GM18511 (cell line): ENCODE results near the gene BMP15.

Source experiments
- ATAC-seq: cut with Tn5 transposase; IDR thresholded peaks from one replicate; pipeline ENCODE4 v1.9.1; 2021; ENCODE audit warnings: mild to moderate bottlenecking, moderate library complexity; ENCODE audit not compliant: unreplicated experiment

BMP15 gene

DNA sequence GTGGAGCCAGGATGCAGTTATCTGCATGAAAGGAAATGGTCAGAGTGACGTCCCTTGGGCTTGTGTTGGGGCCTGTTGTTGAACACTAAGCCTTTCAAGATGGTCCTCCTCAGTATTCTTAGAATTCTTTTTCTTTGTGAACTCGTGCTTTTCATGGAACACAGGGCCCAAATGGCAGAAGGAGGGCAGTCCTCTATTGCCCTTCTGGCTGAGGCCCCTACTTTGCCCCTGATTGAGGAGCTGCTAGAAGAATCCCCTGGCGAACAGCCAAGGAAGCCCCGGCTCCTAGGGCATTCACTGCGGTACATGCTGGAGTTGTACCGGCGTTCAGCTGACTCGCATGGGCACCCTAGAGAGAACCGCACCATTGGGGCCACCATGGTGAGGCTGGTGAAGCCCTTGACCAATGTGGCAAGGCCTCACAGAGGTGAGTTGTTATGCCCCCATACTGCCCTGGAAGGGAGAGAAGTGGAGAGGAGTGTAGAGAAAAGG, at the start of gene BMP15:
TSS of gene BMP15 (plus strand) at position 51 of the 492 bp plus-strand sequence. CDS start at position 100, 49 bp downstream.
- ATAC-seq, result no peak

DNA sequence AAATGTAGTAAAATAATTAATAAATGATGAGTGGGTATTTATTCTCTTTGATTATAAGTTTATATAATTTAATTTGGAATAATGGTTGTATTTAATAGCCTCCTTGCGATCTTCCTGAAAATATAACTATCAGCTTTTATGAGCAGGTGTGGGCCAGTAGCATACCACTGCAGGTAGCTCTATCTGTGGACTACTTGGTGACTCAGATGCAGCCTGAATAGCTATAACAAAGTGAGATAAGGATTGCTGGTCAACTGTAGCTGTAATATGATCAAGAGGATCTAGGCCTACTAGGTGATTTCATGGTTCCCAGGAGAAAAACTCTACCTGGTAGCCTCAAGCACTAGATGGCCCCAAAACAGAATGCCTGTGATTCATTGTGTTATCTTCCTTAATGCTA, 47.1 kb upstream of the BMP15 start:
- no peak for ATAC-seq

- ATAC-seq, result no peak
Observed at GRCh38 chrX:50865311-50865710, 45.2 kb upstream of the BMP15 start.

- ATAC-seq, result no peak
Observed at GRCh38 chrX:50871922-50872453, 38.5 kb upstream of the BMP15 start.

DNA sequence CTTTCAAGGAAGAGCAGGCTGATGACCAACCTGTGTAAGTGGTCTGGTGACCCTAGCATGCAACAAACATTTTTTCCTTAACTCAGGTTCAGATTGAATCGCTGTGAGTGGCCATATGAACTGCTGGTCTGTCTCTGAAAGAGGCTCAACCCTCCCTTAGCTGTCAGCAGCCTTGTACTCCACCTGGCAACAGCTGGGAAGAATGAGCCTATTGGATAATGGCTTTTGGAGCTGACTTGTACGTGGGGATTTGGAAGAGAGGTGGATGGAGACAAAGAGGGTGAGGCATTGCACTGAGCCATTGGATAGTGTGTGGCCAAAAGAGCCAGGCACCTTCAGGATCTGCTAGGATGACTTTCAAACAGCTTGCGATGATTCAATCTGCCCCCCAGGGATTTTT, 35.7 kb upstream of the BMP15 start:
- ATAC-seq, result no peak

DNA sequence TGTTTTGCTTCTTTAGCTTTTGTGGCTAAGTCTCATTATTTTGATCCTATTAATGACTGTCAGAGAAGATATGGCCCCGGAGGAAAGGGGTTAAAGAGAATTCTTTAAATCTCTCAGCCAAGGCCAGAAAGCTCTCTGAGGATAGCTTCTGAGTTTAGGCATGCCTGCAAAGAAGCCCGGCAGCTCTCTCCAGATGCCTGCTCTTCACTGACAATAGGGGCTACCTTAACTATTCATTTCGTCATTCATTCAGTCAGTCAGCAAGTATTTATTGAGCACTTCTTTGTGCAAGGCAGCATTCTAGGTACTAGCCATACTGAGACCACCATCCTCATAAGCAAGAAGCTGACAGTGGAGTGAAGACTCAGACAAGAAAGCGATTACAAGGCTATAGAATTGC, 34.0 kb upstream of the BMP15 start:
- ATAC-seq, result no peak

DNA sequence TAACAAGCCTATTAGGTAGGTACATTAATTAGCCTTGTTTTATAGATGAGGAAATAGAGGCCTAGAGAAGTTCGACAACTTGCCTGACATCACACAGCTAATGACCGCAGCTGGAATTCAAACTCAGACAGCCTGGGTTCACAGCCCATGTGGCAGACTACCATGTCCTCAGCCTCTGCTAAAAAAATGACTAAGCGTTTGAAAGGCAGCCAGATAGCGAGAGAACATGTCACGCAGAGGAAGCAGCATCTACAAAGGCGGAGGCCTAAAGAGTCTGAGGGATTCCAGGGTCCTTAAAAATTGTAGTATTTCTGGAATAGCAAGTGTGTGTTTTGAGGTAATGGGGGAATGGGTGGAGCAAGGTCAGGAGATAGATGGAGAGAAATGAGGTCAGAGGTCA, 33.2 kb upstream of the BMP15 start:
- no peak for ATAC-seq

- ATAC-seq, result no peak
Observed at GRCh38 chrX:50881028-50881427, 29.5 kb upstream of the BMP15 start.

DNA sequence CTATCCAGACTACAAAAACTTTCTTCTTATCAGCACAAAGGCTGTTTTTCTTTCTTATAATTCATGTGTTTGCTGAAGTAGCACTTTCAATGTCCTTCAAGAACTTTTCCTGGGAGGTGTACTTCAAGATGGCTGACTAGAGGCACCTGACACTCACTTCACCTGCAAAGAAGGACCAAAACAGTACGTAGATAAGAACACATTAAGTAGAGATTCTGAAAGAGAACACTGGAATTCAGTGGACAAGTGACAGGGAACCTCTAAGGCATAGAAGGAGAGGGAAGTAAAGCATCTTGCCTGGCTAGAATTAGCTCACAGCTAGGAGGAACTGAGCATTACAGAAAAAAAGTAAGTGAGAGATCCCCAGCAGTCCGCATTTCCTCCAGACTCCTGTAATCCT, 21.7 kb upstream of the BMP15 start:
- ATAC-seq, result no peak

DNA sequence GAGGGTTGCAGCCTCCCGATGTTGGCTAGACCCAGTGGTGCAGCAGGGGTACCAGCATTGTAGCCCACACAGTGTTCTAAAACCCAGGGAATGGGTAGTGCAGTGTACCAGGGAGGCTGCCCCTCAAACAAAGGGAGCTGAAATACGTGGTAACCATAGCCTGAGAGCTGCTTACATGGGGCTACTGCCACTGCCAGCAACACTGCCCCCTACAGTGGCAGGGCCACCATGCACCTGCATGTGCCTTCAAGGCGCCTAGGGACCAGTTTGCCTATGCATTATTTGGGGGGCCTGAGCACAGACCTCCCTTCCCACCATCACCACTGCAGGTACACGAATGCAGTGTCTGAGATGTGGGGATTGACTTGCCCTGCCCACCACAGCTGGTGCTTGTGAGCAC, 21.0 kb upstream of the BMP15 start:
- no peak for ATAC-seq

DNA sequence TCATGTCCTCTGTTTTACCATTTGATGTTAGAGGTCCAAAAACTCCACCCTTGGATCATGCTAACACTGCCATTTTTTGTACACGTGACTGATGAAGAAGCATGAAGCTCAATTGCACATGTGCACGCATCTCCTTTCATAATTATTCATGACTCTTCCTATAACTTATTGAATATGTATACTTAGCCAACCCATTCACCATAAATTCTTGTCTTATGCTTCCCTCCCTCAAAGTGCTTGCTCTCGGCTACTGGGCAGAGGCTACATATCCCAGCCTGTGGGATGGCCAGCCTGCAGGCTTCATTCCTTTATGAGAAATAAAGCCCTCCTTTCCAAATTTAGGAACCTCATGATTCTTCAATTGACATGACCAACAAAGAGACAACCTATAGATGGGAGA, 17.5 kb upstream of the BMP15 start:
- ATAC-seq, result no peak

DNA sequence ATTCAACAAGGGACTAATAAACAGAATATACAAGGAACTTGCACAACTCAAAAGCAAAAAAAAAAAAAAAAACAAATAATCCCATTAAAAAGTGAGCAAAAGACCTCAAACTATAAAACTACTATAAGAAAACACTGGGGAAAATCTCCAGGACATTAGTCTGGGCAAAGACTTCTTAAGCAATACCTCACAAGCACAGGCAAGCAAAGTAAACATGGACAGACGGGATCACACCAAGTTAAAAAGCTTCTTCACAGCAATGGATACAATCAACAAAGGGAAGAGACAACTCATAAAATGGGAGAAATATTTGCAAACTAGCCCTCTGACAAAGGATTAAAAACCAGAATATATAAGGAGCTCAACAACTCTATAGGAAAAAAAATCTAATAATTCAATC, 17.1 kb upstream of the BMP15 start:
- ATAC-seq, result no peak

GRCh38 chrX:50905334-50905733, 5.2 kb upstream of the BMP15 start:
- ATAC-seq, result no peak

DNA sequence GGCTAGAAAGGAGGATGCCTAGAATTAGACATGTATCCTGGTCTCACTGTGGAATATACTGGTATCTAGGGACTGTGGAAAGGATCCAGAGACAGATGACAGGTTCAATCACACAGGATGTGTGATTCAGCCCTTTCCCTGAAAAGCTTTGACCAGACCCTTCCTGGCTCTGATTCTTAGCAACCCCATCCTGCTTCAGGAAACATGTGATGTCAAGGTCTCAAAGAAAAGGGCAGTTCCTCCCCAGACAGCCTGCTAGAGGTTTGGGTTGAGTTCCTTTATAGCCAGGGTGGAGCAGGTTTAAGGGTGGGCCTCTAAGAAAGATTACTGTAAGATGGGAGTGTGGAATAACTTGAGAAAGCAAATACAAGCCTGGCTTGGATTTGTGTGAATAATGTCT, 3.0 kb downstream of the BMP15 start:
- no peak for ATAC-seq

- ATAC-seq, result no peak
Observed at GRCh38 chrX:50920132-50920531, 9.6 kb downstream of the BMP15 start.

GRCh38 chrX:50927127-50927526, 16.6 kb downstream of the BMP15 start:
- ATAC-seq, result no peak

- no peak for ATAC-seq
Observed at GRCh38 chrX:50941638-50942037, 31.1 kb downstream of the BMP15 start.

DNA sequence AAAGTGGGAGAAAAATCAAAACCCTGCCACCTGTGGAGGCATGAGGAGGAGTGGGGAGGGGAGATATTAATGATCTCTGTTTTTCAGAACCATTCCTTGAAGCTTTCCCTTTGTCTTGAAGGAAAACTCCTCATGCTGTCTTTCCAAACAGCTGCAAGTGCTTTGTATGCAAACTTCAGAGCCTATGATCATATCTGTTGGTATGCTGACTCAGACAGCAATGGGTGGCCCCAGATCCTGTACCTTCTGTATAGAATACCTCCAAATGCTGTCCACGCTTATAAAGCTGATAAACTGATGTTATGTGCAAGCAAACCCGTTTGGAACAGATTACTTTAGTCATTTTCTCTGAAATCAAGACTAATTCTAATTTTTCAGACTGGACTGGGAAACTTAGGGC, 31.9 kb downstream of the BMP15 start:
- no peak for ATAC-seq

DNA sequence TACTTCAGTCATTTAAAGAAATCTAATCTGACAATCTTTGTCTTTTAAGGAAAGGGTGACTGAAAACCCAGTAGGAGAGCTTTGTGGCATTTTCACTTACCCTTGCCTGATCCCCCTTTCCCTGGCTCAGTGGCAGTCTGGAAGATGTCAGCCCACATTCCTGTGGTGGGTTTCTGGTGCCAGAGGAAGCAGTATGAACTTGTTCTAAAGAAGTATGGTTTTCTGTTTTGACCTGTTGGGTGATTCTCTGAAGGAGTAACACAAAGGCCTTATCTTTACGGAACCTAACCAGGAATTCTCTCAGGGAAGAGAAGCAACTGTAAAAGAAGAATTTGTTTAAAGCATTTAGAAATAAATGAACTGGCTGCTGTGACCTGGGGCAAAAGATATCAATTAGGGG, 41.9 kb downstream of the BMP15 start:
- no peak for ATAC-seq

- no peak for ATAC-seq
Observed at GRCh38 chrX:50953832-50954231, 43.3 kb downstream of the BMP15 start.

DNA sequence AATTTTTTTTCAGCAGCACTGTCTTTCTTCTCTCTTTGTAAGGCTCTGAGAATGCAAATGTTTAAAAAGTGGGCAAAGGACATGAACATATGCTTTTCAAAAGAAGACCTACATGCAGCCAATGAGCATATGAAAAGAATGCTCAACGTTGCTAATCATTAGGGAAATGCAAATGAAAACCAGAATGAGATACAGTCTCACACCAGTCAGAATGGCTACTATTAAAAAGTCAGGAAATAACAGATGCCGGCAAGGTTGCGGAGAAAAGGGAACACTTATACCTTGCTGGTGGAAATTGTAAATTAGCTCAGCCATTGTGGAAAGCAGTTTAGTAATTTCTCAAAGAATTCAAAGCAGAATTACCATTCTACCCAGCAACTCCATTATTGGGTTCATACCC, 51.6 kb downstream of the BMP15 start:
- no peak for ATAC-seq

- no peak for ATAC-seq
Observed at GRCh38 chrX:50963842-50964241, 53.3 kb downstream of the BMP15 start.
